ENCODE results near the gene IL1RAPL2. TPM values are rescaled to one million over a fixed set of nuclear protein-coding genes. Genes with fewer than 3 reads are reported as not detected.
"Not testable (repeated sequence)": the region's sequence is repeated elsewhere in the genome, so short reads cannot be mapped to it uniquely, and the experiment has no call there.

The IL1RAPL2 gene
- total RNA-seq, 1 donor from 2014 or later = not detected

DNA sequence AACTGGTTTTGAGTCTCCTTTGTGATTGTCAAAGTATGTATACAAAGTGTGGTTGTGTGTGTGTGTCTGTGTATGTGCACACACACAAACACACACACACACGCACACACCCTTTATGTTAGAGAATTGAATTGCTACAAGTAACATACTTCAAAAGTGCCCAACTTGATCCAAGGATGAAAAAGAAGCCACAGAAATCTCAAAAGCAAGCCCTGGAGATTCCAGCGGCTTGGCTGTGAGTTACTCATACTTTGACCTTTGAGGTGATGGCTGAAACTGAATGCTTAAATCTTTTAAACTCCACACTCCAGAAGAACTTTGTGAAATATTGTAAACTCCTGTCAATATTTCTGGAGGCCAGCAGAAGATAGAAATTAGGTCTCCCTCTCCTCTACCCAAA is 1087.9 kb downstream of the IL1RAPL2 start:
- Mint-ChIP-seq H3K36me3 (ENCODE audit: low read depth) (no peaks in the 10 kb centered on the region), H3K9me3 (ENCODE audit: low read depth) (peaks cover 11% of the 10 kb centered on the region), H3K4me1 (ENCODE audit: low read depth) (no peaks in the 10 kb centered on the region), H3K27ac (ENCODE audit: unreplicated experiment) (no peak overlapping the region), H3K4me3 (ENCODE audit: unreplicated experiment) (no peak overlapping the region), H3K27me3 (ENCODE audit: low read depth) (no peaks in the 10 kb centered on the region)
- no peak for DNase-seq (ENCODE audit: low spot score)
- TF ChIP-seq, protein P1, sequence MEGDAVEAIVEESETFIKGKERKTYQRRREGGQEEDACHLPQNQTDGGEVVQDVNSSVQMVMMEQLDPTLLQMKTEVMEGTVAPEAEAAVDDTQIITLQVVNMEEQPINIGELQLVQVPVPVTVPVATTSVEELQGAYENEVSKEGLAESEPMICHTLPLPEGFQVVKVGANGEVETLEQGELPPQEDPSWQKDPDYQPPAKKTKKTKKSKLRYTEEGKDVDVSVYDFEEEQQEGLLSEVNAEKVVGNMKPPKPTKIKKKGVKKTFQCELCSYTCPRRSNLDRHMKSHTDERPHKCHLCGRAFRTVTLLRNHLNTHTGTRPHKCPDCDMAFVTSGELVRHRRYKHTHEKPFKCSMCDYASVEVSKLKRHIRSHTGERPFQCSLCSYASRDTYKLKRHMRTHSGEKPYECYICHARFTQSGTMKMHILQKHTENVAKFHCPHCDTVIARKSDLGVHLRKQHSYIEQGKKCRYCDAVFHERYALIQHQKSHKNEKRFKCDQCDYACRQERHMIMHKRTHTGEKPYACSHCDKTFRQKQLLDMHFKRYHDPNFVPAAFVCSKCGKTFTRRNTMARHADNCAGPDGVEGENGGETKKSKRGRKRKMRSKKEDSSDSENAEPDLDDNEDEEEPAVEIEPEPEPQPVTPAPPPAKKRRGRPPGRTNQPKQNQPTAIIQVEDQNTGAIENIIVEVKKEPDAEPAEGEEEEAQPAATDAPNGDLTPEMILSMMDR (IDR thresholded peaks at IDR 0.05) = no peak

DNA sequence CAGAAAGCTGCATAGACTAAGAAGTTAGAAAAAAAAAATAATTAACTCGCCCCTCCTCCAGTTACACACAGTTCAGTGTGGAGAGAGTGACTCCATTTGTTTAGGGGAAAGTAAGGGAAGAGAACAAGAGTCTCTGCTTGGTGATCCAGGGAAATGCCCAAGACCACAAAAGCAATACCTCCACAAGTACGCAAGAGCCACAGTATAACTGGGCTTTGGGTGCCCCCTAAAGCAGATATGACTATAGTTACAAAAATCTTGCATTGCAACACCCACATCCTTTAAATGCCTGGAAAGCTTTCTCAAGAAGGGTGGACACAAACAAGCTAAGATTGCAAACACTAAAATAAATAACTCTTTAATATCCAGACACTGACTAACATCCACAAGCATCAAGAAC is 1092.1 kb downstream of the IL1RAPL2 start:
- Mint-ChIP-seq H3K9me3 (ENCODE audit: low read depth) (peaks cover 9% of the 10 kb centered on the region), H3K27ac (ENCODE audit: unreplicated experiment) (no peak overlapping the region), H3K4me3 (ENCODE audit: unreplicated experiment) (no peak overlapping the region), H3K27me3 (ENCODE audit: low read depth) (no peaks in the 10 kb centered on the region), H3K36me3 (ENCODE audit: low read depth) (no peaks in the 10 kb centered on the region), H3K4me1 (ENCODE audit: low read depth) (no peaks in the 10 kb centered on the region)
- DNase-seq (ENCODE audit: low spot score) = no peak
- TF ChIP-seq, protein P1 (IDR thresholded peaks at IDR 0.05) = no peak

DNA sequence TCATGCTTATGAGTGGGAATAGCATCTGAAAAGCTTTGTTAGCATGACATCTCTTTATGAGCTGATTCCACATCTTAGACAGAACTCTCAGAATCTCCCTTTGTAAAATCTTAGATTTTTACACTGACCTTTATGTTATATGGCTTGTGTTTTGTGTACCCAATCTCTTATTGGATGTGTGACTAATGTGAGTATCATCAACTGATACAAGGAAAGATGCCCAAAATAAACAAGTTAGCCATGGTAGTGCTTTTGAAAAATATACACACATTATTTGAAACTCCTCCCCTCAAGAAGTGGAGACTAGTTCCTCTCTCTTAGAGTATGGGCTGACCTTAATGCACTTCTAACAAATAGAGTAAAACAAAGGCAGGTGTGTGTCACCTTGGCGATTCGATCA is 1096.2 kb downstream of the IL1RAPL2 start:
- Mint-ChIP-seq H3K36me3 (ENCODE audit: low read depth) (no peaks in the 10 kb centered on the region), H3K4me1 (ENCODE audit: low read depth) (no peaks in the 10 kb centered on the region), H3K27ac (ENCODE audit: unreplicated experiment) (no peak overlapping the region), H3K4me3 (ENCODE audit: unreplicated experiment) (no peak overlapping the region), H3K9me3 (ENCODE audit: low read depth) (peaks cover 3% of the 10 kb centered on the region), H3K27me3 (ENCODE audit: low read depth) (no peaks in the 10 kb centered on the region)
- TF ChIP-seq, protein P1 (IDR thresholded peaks at IDR 0.05) = no peak
- no peak for DNase-seq (ENCODE audit: low spot score)

DNA sequence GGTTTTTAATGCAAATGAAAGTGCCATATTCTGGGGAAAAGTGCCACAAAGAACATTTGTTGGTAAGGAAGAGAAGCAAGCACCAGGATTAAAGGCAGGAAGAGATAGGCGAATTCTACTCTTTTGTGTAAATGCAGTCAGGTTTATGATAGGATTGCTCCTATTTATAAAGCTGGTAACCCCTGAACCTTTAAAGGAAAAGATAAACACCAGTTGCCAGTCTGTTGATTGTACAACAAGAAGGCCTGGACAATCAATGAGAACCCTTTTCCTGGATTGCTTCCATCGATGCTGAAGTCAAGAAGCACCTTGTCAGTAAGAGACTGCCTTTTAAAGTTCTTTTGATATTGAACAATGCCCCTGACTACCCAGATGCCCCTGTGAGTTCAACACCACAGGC is 1098.2 kb downstream of the IL1RAPL2 start:
- no peaks in the 10 kb centered on the region for H3K27me3 Mint-ChIP-seq (ENCODE audit: low read depth)
- H3K9me3 Mint-ChIP-seq (ENCODE audit: low read depth) = no peaks in the 10 kb centered on the region
- H3K4me3 Mint-ChIP-seq (ENCODE audit: unreplicated experiment) = no peak overlapping the region
- no peak overlapping the region for H3K27ac Mint-ChIP-seq (ENCODE audit: unreplicated experiment)
- DNase-seq (ENCODE audit: low spot score) = no peak
- no peaks in the 10 kb centered on the region for H3K36me3 Mint-ChIP-seq (ENCODE audit: low read depth)
- no peaks in the 10 kb centered on the region for H3K4me1 Mint-ChIP-seq (ENCODE audit: low read depth)
- TF ChIP-seq, protein P1 (IDR thresholded peaks at IDR 0.05) = no peak

DNA sequence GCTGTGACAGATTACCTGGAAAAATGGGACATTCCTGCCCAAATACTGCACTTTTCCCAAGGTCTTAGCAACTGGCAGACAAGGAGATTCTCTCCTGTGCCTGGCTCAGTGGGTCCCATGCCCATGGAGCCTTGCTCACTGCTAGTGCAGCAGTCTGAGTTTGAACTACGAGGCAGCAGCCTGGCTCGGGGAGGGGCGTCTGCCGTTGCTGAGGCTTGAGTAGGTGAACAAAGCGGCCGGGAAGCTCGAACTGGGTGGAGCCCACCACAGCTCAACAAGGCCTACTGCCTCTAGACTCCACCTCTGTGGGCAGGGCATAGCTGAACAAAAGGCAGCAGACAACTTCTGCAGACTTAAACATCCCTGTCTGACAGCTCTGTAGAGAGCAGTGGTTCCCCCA is 1118.3 kb downstream of the IL1RAPL2 start:
- not testable (repeated sequence) for H3K36me3 Mint-ChIP-seq (ENCODE audit: low read depth); DNase-seq (ENCODE audit: low spot score); H3K27me3 Mint-ChIP-seq (ENCODE audit: low read depth); H3K4me1 Mint-ChIP-seq (ENCODE audit: low read depth); H3K27ac Mint-ChIP-seq (ENCODE audit: unreplicated experiment); H3K4me3 Mint-ChIP-seq (ENCODE audit: unreplicated experiment); H3K9me3 Mint-ChIP-seq (ENCODE audit: low read depth)

DNA sequence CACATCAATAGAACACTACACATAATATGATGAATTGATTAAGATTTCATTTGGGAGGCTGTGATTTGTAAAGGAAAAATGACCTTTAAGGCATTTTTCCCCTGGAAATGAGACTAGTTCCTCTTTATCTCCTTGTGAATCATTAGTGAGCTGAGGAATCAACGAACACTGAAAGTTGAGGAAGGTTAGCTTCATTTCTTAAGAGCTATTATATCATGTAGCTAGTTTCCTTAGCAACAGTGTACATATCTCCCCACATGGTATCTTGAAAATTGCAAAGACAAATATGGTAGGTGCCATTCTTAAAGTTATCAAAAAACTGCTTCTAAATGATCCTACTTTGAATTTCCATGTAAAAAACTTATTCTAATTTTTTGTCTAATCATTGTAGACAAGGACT is 1128.8 kb downstream of the IL1RAPL2 start:
- DNase-seq (ENCODE audit: low spot score) = no peak
- H3K9me3 Mint-ChIP-seq (ENCODE audit: low read depth) = peaks cover 9% of the 10 kb centered on the region
- H3K36me3 Mint-ChIP-seq (ENCODE audit: low read depth) = no peaks in the 10 kb centered on the region
- no peaks in the 10 kb centered on the region for H3K27me3 Mint-ChIP-seq (ENCODE audit: low read depth)
- no peak overlapping the region for H3K4me3 Mint-ChIP-seq (ENCODE audit: unreplicated experiment)
- H3K27ac Mint-ChIP-seq (ENCODE audit: unreplicated experiment) = no peak overlapping the region
- peaks cover 7% of the 10 kb centered on the region for H3K4me1 Mint-ChIP-seq (ENCODE audit: low read depth)
- TF ChIP-seq, protein P1 (IDR thresholded peaks at IDR 0.05) = no peak
